Sigmoid colon (tissue), 4 donors: ENCODE results near the gene CCDC148.

Experiments
- CTCF ChIP-seq, 4 experiments: fragments of 450-650 bp in 3 of 4; fragments of 200-600 bp in 1 of 4; IDR thresholded peaks; one replicate each; pipeline ENCODE4 v1.5.1; 2016 to 2019; ENCODE audit warnings: antibody characterized with exemption in 4 of 4, mild to moderate bottlenecking in 3 of 4, moderate library complexity in 2 of 4
- POLR2A ChIP-seq, 2 donors: fragments of 450-650 bp; IDR thresholded peaks; one replicate each; pipeline ENCODE4 v1.6.1; 2016; ENCODE audit warnings: antibody characterized with exemption in 2 of 2, mild to moderate bottlenecking in 2 of 2, moderate library complexity in 2 of 2
- POLR2AphosphoS5 ChIP-seq, 4 donors: sonication (generic); formaldehyde crosslinking; IDR thresholded peaks; one replicate each; pipeline ENCODE4 v1.6.1; 2017; ENCODE audit warnings: antibody characterized with exemption in 4 of 4

- TF ChIP-seq CTCF (IDR thresholded peaks at IDR 0.05) = no peak
- TF ChIP-seq POLR2A (IDR thresholded peaks at IDR 0.05) = no peak
- no peak for TF ChIP-seq POLR2AphosphoS5 (IDR thresholded peaks at IDR 0.05)
Observed at GRCh38 chr2:158357122-158357521, 99.4 kb downstream of the CCDC148 start.
